Fibroblast of pulmonary artery (primary cell): ENCODE results near the gene LRRC15.

Experiments
- DNase-seq: peaks from one replicate; pipeline ENCODE4 v3.0.0-alpha.2; 2010; ENCODE audit warnings: low read depth
- H3K4me3 ChIP-seq: replicated peaks from 2 replicates; pipeline ENCODE4 v1.5.1; 2011; ENCODE audit warnings: low read depth, mild to moderate bottlenecking, control low read depth, low read length, moderate library complexity
- TF ChIP-seq, protein P1 (sequence below): IDR thresholded peaks from 2 replicates; pipeline ENCODE4 v1.5.1; 2011; ENCODE audit warnings: mild to moderate bottlenecking, control low read depth, low read length, inconsistent platforms; ENCODE audit errors: missing control alignments

The LRRC15 gene

DNA sequence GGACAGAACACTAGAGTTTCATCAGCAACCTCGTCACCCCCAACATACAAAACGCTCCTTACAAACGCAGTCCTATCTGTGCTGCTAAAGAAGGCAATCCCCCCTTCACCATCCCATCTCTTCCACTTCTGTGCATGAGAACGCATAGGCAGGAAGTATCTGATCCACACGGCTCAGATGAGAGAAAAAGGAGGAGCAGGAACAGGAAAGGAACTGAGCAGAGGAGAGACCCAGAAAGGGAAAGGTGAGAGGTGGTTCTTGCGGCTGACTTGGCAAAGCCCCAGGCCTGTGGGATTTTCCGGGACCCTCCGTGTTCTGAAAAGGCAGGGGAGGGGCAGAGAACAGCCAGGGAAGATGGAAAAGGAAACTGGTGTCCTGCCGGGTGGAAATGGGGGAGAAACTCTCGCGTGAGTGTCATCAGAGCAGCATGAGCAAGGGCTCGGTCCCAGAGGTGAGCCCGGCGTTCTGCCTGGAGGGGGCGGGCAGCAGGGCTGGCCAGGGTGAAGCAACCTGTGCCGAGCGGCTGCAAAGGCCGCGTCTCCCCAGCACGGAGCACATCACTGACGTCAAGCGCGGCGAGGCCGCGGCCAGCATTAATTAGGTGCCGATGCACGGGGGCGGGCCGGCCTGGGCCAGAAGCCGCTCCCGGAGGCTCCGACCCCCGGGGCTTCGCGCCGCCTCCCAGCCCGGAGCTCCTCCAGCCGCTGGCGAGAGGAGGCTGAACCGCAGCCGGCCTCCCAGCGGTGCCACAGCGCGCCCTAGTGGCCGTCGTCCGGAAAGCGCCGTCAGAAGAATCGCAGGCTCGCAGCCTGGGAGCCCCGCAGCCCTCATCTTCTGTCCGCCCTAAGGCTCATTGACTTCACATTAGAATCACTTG, 54.2 kb downstream of the LRRC15 start:
- DNase-seq = peak; percentile 87
- TF ChIP-seq, protein P1, sequence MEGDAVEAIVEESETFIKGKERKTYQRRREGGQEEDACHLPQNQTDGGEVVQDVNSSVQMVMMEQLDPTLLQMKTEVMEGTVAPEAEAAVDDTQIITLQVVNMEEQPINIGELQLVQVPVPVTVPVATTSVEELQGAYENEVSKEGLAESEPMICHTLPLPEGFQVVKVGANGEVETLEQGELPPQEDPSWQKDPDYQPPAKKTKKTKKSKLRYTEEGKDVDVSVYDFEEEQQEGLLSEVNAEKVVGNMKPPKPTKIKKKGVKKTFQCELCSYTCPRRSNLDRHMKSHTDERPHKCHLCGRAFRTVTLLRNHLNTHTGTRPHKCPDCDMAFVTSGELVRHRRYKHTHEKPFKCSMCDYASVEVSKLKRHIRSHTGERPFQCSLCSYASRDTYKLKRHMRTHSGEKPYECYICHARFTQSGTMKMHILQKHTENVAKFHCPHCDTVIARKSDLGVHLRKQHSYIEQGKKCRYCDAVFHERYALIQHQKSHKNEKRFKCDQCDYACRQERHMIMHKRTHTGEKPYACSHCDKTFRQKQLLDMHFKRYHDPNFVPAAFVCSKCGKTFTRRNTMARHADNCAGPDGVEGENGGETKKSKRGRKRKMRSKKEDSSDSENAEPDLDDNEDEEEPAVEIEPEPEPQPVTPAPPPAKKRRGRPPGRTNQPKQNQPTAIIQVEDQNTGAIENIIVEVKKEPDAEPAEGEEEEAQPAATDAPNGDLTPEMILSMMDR = peak; percentile 62
- peak overlapping the region; percentile 47 for H3K4me3 ChIP-seq

DNA sequence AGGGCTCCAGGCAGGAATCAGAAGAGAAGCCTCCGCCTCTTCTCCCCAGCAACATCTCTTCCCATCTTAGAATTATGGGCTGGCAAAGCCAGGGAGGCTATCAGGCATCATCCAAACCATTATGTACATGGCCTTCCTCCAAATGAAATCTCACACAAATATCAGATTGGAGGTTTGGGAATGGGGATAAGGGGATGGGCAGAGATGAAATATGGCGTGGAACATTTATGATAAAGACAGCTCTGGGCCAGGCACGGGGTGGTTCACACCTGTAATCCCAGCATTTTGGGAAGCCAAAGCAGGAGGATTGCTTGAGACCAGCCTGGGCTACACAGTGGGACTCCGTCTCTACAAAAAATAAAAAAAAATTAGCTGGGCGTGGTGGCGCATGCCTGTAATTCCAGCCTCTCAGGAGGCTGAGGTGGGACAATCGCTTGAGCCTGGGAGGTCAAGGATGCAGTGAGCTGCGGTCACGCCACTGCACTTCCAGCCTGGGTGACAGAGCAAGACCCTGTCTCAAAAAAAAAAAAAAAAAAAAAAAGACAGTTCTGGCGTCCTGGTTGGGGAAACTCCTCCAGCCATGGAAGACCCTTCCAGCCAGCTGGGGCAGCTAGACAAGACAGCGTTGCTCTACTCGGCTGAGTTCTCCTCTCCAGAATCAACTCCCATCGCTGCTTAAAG, 55.0 kb downstream of the LRRC15 start:
- TF ChIP-seq, protein P1 = no peak
- H3K4me3 ChIP-seq = no peak overlapping the region
- DNase-seq = no peak

GRCh38 chr3:194313560-194314387, 55.8 kb downstream of the LRRC15 start:
- TF ChIP-seq, protein P1 = peak; percentile 9
- DNase-seq = peak; percentile 52
- no peak overlapping the region for H3K4me3 ChIP-seq

GRCh38 chr3:194312743-194313281, 56.7 kb downstream of the LRRC15 start:
- TF ChIP-seq, protein P1 = no peak
- H3K4me3 ChIP-seq = no peak overlapping the region
- peak; percentile 75 for DNase-seq

- DNase-seq = no peak
- H3K4me3 ChIP-seq = no peak overlapping the region
- TF ChIP-seq, protein P1 = no peak
Measured at GRCh38 chr3:194312186-194312742, 57.3 kb downstream of the LRRC15 start.

DNA sequence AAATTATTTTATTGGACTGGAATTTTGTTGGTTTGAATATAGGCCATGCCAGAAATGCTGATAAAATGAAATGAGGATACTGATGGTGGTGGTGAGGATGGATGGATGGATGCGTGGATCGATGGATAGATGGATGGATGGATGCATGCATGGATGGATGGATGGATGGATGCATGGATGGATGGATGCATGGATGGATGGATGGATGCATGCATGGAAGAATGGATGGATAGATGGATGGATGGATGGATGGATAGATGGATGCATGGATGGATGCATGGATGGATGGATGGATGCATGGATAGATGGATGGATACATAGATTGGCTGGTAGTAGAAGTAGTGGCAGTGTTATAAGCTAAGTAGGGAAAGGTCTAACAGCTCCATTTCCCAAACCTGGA, 58.5 kb downstream of the LRRC15 start:
- no peak for DNase-seq
- TF ChIP-seq, protein P1 = no peak
- H3K4me3 ChIP-seq = no peak overlapping the region
